GM13977 (cell line): ENCODE measurements around the gene INKA1.
A peak's percentile ranks its signal among the peaks of the same experiment; 100 is the strongest.

Experiments
- DNase-seq: peaks from one replicate; pipeline ENCODE4 v3.0.0; 2012; ENCODE audit warnings: low spot score
- in situ Hi-C: fragments of 300-500 bp; cut with MboI; formaldehyde crosslinking; loops from one replicate; pipeline ENCODE4 v1.12.0; 2022; ENCODE audit warnings: low sequenced_read_pairs, low pct_unique_long_range_greater_than_20kb, mixed read lengths, inconsistent platforms; ENCODE audit not compliant: unreplicated experiment
- TF ChIP-seq, protein P1 (sequence below): IDR thresholded peaks from 2 replicates; pipeline ENCODE4 v1.5.1; 2012; ENCODE audit warnings: mild to moderate bottlenecking, control low read depth; ENCODE audit not compliant: insufficient read depth; ENCODE audit errors: extremely low read depth, missing control alignments

The INKA1 gene

DNA sequence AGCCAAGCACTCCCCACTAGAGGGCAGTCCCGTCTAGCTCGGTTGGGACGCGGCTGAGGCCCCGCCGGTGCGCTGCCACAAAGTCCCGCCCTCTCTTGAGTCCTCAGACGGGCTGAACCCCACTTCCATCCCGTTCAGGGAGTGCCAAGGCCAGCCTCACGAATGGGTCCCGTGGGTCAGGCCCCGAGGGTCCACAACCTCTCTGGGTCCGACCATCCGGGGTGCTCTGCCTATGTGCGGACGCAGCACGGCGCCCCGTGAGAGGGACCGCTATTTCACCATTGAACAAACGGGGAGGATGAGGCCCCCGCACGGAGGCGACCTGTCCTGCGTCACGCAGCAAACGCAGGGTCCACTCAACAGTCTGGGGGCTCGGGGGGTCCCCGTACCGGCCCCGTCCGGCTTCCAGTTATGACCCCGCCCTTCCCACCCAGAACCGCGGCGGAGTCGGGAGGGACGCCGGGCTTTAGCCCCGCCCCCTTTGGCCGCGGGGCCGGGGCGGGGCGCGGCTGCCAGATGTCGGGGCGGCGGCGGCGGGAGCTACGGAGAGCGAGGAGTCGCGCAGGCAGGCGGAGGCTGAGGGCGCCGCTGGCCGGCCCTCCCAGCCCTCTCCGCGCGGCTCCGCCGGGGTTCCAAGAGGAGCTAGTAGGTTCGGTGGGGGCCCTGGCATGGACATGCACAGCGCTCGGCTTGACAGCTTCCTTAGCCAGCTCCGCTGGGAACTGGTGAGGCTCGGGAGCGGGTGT is at the start of gene INKA1:
Gene INKA1 (plus strand): TSS at position 543 of the 746 bp plus-strand sequence. CDS start 132 bp downstream, at position 675.
- TF ChIP-seq, protein P1, sequence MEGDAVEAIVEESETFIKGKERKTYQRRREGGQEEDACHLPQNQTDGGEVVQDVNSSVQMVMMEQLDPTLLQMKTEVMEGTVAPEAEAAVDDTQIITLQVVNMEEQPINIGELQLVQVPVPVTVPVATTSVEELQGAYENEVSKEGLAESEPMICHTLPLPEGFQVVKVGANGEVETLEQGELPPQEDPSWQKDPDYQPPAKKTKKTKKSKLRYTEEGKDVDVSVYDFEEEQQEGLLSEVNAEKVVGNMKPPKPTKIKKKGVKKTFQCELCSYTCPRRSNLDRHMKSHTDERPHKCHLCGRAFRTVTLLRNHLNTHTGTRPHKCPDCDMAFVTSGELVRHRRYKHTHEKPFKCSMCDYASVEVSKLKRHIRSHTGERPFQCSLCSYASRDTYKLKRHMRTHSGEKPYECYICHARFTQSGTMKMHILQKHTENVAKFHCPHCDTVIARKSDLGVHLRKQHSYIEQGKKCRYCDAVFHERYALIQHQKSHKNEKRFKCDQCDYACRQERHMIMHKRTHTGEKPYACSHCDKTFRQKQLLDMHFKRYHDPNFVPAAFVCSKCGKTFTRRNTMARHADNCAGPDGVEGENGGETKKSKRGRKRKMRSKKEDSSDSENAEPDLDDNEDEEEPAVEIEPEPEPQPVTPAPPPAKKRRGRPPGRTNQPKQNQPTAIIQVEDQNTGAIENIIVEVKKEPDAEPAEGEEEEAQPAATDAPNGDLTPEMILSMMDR = peak; percentile 96
- in situ Hi-C loops = no loop called here
- peak; percentile 93 for DNase-seq

- no peak for DNase-seq
- TF ChIP-seq, protein P1 = no peak
- in situ Hi-C loops = no loop called here
These were observed 48.5 kb upstream of the INKA1 start for GRCh38 chr3:49754536-49754935.

DNA sequence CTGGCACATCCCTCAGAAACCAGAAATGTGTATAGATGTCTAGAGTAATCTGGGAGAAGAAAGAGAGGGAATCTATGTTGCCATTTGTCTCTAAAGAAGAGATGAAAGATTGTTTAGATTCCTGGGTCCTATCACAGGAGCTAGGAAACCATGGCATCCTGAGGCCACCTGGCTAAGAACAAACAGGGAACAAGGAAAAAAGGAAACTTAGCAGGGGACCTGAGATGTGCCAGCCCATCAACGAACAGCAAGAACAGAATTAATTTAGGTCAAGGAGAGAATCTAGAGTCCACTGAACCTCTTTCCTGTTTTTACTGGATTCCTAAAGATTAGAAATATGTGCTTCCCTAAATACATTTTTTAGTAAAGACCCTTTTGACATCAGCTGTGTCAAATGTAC is 47.0 kb upstream of the INKA1 start:
- TF ChIP-seq, protein P1 = no peak
- no peak for DNase-seq
- in situ Hi-C loops = no loop called here

GRCh38 chr3:49757197-49757596 is 45.9 kb upstream of the INKA1 start:
- in situ Hi-C loops = no loop called here
- TF ChIP-seq, protein P1 = no peak
- no peak for DNase-seq

GRCh38 chr3:49759226-49759625 is 43.8 kb upstream of the INKA1 start:
- TF ChIP-seq, protein P1 = no peak
- DNase-seq = no peak
- in situ Hi-C loops = no loop called here

- TF ChIP-seq, protein P1 = no peak
- DNase-seq = no peak
- in situ Hi-C loops = no loop called here
These were observed 41.4 kb upstream of the INKA1 start for GRCh38 chr3:49761661-49762060.
